ENCODE measurements around the gene AMPH.

AMPH gene

GRCh38 chr7:38539477-38540081 is 91.6 kb downstream of the AMPH start:
- DNase-seq = no peak

- DNase-seq = no peak
These were observed 96.1 kb downstream of the AMPH start for GRCh38 chr7:38535073-38535472.

- no peak for DNase-seq
These were observed 105.3 kb downstream of the AMPH start for GRCh38 chr7:38525857-38526256.

- DNase-seq = no peak
These were observed 106.4 kb downstream of the AMPH start for GRCh38 chr7:38524786-38525185.

- no peak for DNase-seq
These were observed 110.4 kb downstream of the AMPH start for GRCh38 chr7:38520741-38521140.

GRCh38 chr7:38518541-38518940 is 112.6 kb downstream of the AMPH start:
- no peak for DNase-seq

GRCh38 chr7:38512704-38513103 is 118.5 kb downstream of the AMPH start:
- no peak for DNase-seq

- no peak for DNase-seq
These were observed 118.9 kb downstream of the AMPH start for GRCh38 chr7:38512291-38512690.

GRCh38 chr7:38507384-38507783 is 123.8 kb downstream of the AMPH start:
- DNase-seq = no peak

GRCh38 chr7:38506756-38507155 is 124.4 kb downstream of the AMPH start:
- no peak for DNase-seq

- no peak for DNase-seq
These were observed 125.2 kb downstream of the AMPH start for GRCh38 chr7:38506004-38506403.

GRCh38 chr7:38504684-38505083 is 126.5 kb downstream of the AMPH start:
- no peak for DNase-seq

GRCh38 chr7:38502848-38503247 is 128.3 kb downstream of the AMPH start:
- no peak for DNase-seq

GRCh38 chr7:38502289-38502688 is 128.9 kb downstream of the AMPH start:
- no peak for DNase-seq

GRCh38 chr7:38492010-38492409 is 139.2 kb downstream of the AMPH start:
- no peak for DNase-seq

- no peak for DNase-seq
These were observed 148.7 kb downstream of the AMPH start for GRCh38 chr7:38482521-38482920.

- no peak for DNase-seq
These were observed 149.8 kb downstream of the AMPH start for GRCh38 chr7:38481401-38481800.

GRCh38 chr7:38478404-38478803 is 152.8 kb downstream of the AMPH start:
- no peak for DNase-seq

- DNase-seq = no peak
These were observed 153.8 kb downstream of the AMPH start for GRCh38 chr7:38477333-38477732.

- no peak for DNase-seq
These were observed 154.4 kb downstream of the AMPH start for GRCh38 chr7:38476764-38477163.

- no peak for DNase-seq
These were observed 165.2 kb downstream of the AMPH start for GRCh38 chr7:38465956-38466355.

GRCh38 chr7:38463277-38464225 is 167.6 kb downstream of the AMPH start:
- DNase-seq = peak; percentile 68

GRCh38 chr7:38462819-38463218 is 168.4 kb downstream of the AMPH start:
- DNase-seq = no peak

GRCh38 chr7:38461887-38462286 is 169.3 kb downstream of the AMPH start:
- no peak for DNase-seq

All from activated T-cell treated with anti-CD3 and anti-CD28 coated beads for 4 hours (primary cell).